Heart left ventricle (tissue), 13 donors: ENCODE measurements around the gene WNT6.

Experiments
- POLR2A ChIP-seq, 2 donors: fragments of 450-650 bp; IDR thresholded peaks; one replicate each; pipeline ENCODE4 v1.6.1; 2017; ENCODE audit warnings: antibody characterized with exemption in 2 of 2, mild to moderate bottlenecking in 2 of 2, moderate library complexity in 2 of 2
- TF ChIP-seq, protein P1 (sequence below), 12 donors: fragments of 200-600 bp; sonication (generic) in 4 of 12; IDR thresholded peaks; one replicate each; pipeline versions ENCODE4 v1.5.0 to v1.8.0; 2018 to 2022; ENCODE audit warnings: antibody characterized with exemption in 12 of 12, mild to moderate bottlenecking in 5 of 12
- donor health status: ischemic (EF 13 %, LVEDD 7.1; RV severe dilation, severe dysfunction).
- donor health status: DM: no; HTN: yes; CAD: no.
- donor health status: DM: no; HTN: no; CAD: no.
- donor health status: ischemic (EF 25% LVEDD 6.9; RV normal size, moderate dysfunction).
- donor health status: ischemic (EF 25% LVEDD 5.7; RV mildly dilated, moderate dysfunction).
- donor health status: ischemic (EF 35%, LVEDD 5.7; RV mildly dilated, moderate dysfunction).
- donor health status: nonischemic (EF 11% LVEDD 7.7; RV severe dilation, severe dysfunction).
- donor health status: DM: yes; HTN: yes; CAD: no.
- donor health status: PGD.
- donor health status: ischemic (EF 29% LVEDD 5.4; RV normal size, mild dysfunction).
- donor health status: nonischemic (EF 23%, LVEDD 6.1; RV moderate dilation, normal function).

DNA sequence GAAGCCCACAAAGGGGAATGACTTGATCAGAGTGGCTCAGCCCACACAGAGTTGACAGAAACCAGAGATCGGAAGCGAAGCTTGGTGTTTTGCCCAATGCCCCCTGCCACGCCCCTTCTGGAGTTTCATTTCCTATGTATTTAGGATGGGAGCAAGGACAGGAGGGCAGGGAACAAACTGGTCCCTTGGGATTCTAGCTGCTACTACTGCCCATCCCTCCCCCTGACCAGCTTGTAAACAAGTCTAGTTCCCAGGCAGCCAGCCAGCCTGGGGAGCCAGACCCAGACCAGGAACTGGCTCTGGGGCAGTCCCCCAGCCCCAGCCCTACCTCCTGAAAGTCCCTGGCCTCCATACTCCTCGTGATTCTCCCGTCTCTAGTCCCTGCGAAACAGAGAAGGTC, 8.3 kb downstream of the WNT6 start:
- TF ChIP-seq POLR2A (IDR thresholded peaks at IDR 0.05): no peak
- TF ChIP-seq, protein P1, sequence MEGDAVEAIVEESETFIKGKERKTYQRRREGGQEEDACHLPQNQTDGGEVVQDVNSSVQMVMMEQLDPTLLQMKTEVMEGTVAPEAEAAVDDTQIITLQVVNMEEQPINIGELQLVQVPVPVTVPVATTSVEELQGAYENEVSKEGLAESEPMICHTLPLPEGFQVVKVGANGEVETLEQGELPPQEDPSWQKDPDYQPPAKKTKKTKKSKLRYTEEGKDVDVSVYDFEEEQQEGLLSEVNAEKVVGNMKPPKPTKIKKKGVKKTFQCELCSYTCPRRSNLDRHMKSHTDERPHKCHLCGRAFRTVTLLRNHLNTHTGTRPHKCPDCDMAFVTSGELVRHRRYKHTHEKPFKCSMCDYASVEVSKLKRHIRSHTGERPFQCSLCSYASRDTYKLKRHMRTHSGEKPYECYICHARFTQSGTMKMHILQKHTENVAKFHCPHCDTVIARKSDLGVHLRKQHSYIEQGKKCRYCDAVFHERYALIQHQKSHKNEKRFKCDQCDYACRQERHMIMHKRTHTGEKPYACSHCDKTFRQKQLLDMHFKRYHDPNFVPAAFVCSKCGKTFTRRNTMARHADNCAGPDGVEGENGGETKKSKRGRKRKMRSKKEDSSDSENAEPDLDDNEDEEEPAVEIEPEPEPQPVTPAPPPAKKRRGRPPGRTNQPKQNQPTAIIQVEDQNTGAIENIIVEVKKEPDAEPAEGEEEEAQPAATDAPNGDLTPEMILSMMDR (IDR thresholded peaks at IDR 0.05): no peak
